GM11168 (cell line): Measurements from ENCODE around the gene NSMCE1.

Source experiments
- in situ Hi-C: fragments of 300-500 bp; cut with MboI; formaldehyde crosslinking; loops from one replicate; pipeline ENCODE4 v1.12.0; 2022; ENCODE audit warnings: low sequenced_read_pairs; ENCODE audit not compliant: unreplicated experiment

Gene NSMCE1

GRCh38 chr16:27245276-27246172 lies 23.0 kb downstream of the NSMCE1 start:
- in situ Hi-C loops, result no loop called here

GRCh38 chr16:27244363-27244755 lies 24.2 kb downstream of the NSMCE1 start:
- in situ Hi-C loops, result no loop called here

GRCh38 chr16:27243725-27244362 lies 24.7 kb downstream of the NSMCE1 start:
- in situ Hi-C loops, result no loop called here

DNA sequence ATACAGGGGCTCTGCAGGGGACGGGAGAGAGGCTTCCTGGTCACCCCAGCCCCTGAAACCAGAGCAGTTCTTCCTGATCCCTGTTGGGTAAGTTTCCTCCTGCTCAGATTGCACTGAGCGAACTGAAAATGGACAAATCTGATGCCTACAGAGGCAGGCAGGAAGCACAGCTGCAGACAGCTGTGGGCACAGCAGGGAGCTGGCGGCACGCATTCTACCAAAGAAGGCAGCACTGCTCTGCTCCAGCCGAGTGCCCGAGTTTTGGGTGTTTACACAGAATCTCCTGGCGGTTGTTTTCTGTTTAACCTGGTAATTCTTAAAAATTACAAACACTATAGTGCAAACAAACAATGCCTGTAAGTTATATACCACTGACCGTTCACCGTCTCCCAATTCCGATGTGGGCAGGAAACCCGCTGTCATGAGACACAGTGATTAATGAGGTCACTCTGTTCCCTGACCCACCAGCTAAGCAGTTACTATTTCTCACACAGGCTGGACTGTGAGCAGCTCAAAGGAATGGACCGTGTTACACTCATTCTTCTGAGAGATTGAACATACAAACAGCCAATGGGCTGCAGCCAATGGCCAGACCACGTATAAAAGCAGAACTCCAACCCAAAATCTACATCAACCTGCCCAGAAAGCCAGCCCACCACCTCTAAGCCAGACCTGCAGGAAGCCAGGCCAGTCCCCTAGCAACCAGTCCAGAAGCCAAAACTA lies 25.5 kb downstream of the NSMCE1 start:
- in situ Hi-C loops, result no loop called here

GRCh38 chr16:27242398-27242797 lies 26.2 kb downstream of the NSMCE1 start:
- in situ Hi-C loops, result no loop called here

- in situ Hi-C loops, result no loop called here
Measured at GRCh38 chr16:27241658-27242057, 26.9 kb downstream of the NSMCE1 start.

- in situ Hi-C loops, result no loop called here
Measured at GRCh38 chr16:27240948-27241531, 27.5 kb downstream of the NSMCE1 start.

- in situ Hi-C loops, result no loop called here
Measured at GRCh38 chr16:27239906-27240655, 28.5 kb downstream of the NSMCE1 start.

DNA sequence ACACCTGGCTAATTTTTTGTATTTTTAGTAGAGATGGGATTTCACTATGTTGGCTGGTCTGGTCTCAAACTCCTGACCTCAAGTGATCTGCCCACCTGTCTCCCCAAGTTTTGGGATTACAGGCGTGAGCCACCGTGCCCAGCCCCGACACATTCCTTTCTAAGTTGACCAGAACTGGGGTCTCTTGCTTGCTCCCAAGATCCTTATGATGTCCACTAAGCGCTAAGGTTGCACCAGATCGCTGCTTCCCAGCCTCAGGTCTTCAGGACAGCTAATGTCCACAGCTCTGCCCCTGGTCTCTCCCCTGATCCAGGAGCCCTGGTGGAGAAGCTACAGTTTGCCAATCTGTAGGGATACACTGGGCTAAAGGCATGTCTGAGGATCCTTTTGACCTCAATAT lies 29.5 kb downstream of the NSMCE1 start:
- in situ Hi-C loops, result no loop called here

GRCh38 chr16:27238591-27238990 lies 30.0 kb downstream of the NSMCE1 start:
- in situ Hi-C loops, result no loop called here

DNA sequence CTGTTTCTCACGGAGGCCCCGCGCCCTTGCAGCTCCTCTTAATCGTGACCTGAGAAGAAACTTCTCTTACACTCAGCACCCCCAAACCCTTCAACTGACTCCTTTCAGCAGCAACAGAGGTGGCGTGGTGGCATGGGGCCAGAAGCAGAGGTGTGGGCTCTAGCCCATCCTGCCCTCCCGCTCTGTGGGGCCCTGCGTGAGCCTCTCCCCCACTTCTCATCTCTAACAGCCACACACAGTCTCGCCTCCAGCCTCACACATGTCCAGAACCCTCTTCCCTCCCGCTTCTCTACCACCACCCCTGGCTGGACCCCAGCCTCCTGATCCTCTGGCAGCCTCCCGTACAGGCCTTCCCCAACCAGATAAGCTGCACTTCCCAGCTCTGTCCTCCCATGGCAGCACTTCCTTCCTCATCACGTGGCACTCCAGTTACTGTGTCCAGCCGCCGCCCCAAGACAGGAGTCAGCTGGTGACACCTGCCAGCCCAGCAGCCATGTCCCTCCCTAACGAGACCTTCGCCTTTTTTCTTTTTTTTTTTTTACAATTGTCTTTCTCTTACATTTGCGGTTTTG lies 30.5 kb downstream of the NSMCE1 start:
- in situ Hi-C loops, result no loop called here

- in situ Hi-C loops, result no loop called here
Measured at GRCh38 chr16:27237219-27238015, 31.2 kb downstream of the NSMCE1 start.

DNA sequence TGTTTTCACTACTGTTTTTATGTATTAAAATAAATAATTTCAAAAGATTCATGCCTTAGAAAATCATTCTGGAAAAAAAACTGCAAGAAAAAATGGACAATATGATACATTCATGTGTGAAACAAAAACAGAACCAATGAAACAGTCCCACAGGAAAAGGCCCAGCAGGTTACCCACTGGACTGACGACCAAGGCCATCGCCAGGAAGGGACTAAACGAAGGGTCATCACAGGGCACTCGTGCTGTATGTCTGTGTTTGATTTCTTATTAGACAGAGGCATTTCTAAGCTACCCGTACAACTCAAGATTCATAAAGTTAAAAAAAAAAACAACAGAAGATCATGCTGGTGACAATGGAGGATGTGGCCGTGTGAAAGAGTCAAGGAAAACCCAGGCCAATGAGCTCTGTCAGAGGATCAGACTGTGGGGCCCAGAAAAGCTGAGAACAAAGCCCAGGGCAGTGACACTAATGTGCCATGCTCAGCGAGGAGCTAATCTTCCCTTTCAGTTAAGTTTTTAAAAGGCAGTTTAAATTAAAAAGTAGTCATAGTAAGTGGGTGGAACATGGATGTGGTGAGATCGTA lies 31.8 kb downstream of the NSMCE1 start:
- in situ Hi-C loops, result no loop called here

DNA sequence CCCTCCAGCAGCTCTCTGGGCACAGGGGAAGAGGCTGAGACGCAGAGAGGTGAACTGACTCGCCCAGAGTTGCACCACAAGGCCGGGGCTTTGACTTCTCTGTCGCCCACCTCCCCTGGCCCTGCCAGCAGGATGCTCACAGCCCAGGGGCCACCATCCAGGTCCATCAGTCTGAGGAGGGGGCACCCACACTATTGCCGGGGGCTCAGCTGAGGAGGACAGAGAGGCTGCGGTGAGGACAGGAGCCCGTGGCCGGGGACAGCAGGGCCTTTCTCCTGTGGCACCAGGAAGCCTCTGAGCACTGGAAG lies 32.7 kb downstream of the NSMCE1 start:
- in situ Hi-C loops, result no loop called here

GRCh38 chr16:27235055-27235937 lies 33.3 kb downstream of the NSMCE1 start:
- in situ Hi-C loops, result no loop called here

GRCh38 chr16:27234603-27235002 lies 34.0 kb downstream of the NSMCE1 start:
- in situ Hi-C loops, result loop anchor here (5.0 kb wide), 1 partner anchor 123 kb away; no protein-coding TSS in a partner anchor

GRCh38 chr16:27234171-27234570 lies 34.4 kb downstream of the NSMCE1 start:
- in situ Hi-C loops, result loop anchor here (5.0 kb wide), 1 partner anchor 123 kb away; no protein-coding TSS in a partner anchor
